GM19043 (cell line): ENCODE data around the gene LYVE1.

Experiments used
- ATAC-seq: cut with Tn5 transposase; IDR thresholded peaks from one replicate; pipeline ENCODE4 v1.9.1; 2021; ENCODE audit warnings: low read depth; ENCODE audit not compliant: unreplicated experiment

The LYVE1 gene

GRCh38 chr11:10561947-10562346, 6.5 kb downstream of the LYVE1 start:
- ATAC-seq = no peak

GRCh38 chr11:10561043-10561818, 7.2 kb downstream of the LYVE1 start:
- no peak for ATAC-seq

- no peak for ATAC-seq
Measured at GRCh38 chr11:10558288-10558687, 10.2 kb downstream of the LYVE1 start.

- no peak for ATAC-seq
Measured at GRCh38 chr11:10556590-10556989, 11.9 kb downstream of the LYVE1 start.

- no peak for ATAC-seq
Measured at GRCh38 chr11:10551845-10552352, 16.6 kb downstream of the LYVE1 start.

- ATAC-seq = no peak
Measured at GRCh38 chr11:10551290-10551592, 17.2 kb downstream of the LYVE1 start.

- no peak for ATAC-seq
Measured at GRCh38 chr11:10550503-10551289, 17.8 kb downstream of the LYVE1 start.

- ATAC-seq = no peak
Measured at GRCh38 chr11:10544491-10545465, 23.7 kb downstream of the LYVE1 start.

GRCh38 chr11:10543782-10544181, 24.7 kb downstream of the LYVE1 start:
- no peak for ATAC-seq

GRCh38 chr11:10542776-10543175, 25.7 kb downstream of the LYVE1 start:
- no peak for ATAC-seq

- no peak for ATAC-seq
Measured at GRCh38 chr11:10541561-10541930, 26.9 kb downstream of the LYVE1 start.

- ATAC-seq = peak; percentile 97
Measured at GRCh38 chr11:10540915-10541560, 27.4 kb downstream of the LYVE1 start, which contains the start of gene RNF141. Gene RNF141, minus strand, starts transcription at chr11:10541187. Its CDS starts 7,029 bp downstream, at chr11:10534158.

GRCh38 chr11:10540546-10540914, 27.9 kb downstream of the LYVE1 start:
- ATAC-seq = peak; percentile 24

- no peak for ATAC-seq
Measured at GRCh38 chr11:10539339-10539738, 29.1 kb downstream of the LYVE1 start.

GRCh38 chr11:10538924-10539323, 29.5 kb downstream of the LYVE1 start:
- ATAC-seq = no peak

GRCh38 chr11:10537600-10537999, 30.9 kb downstream of the LYVE1 start:
- no peak for ATAC-seq

- ATAC-seq = no peak
Measured at GRCh38 chr11:10534316-10534715, 34.1 kb downstream of the LYVE1 start.

GRCh38 chr11:10533323-10533722, 35.1 kb downstream of the LYVE1 start:
- ATAC-seq = no peak

GRCh38 chr11:10532526-10532925, 35.9 kb downstream of the LYVE1 start:
- ATAC-seq = no peak

- no peak for ATAC-seq
Measured at GRCh38 chr11:10529279-10529678, 39.2 kb downstream of the LYVE1 start.
